K562 (cell line): ENCODE measurements around the gene COL16A1. TPM values are rescaled to one million over a fixed set of nuclear protein-coding genes. Genes with fewer than 3 reads are reported as not detected.

Source experiments
- FUS ChIP-seq: fragments of 200-400 bp; formaldehyde crosslinking; optimal IDR thresholded peaks from 2 replicates; pipeline ENCODE3; 2017; ENCODE audit warnings: low read depth, low read length
- MGA ChIP-seq: fragments of 450-650 bp; IDR thresholded peaks from 2 replicates; pipeline ENCODE4 v1.6.1; 2016; ENCODE audit warnings: mild to moderate bottlenecking, moderate library complexity
- SMC3 ChIP-seq: conservative IDR thresholded peaks from 2 replicates; pipeline ENCODE4 v1.6.1; 2011; ENCODE audit warnings: low read depth, low read length, improper control_type of control experiment; ENCODE audit not compliant: insufficient read depth
- TFAP4 ChIP-seq: sonication (generic); formaldehyde crosslinking; IDR thresholded peaks from 2 replicates; pipeline ENCODE4 v1.8.0; 2022; ENCODE audit warnings: missing genetic modification reagents, mild to moderate bottlenecking, moderate library complexity, borderline replicate concordance
- polyA plus RNA-seq, 8 experiments: library from polyadenylated mRNA; depleted of rRNA in 4 of 8; stranded (reverse) in 5 of 8; unstranded in 3 of 8; fragments of >200 nt; fragmentation: Nextera tagmentation in 2 of 8; fragmentation: Illumina TruSeq in 1 of 8; extraction: Ambion mirVana in 2 of 8; extraction: Trizol in 1 of 8; gene quantifications; 2 replicates each; pipeline versions ENCODE4 v1.2.1 to v1.2.3, GENCODE V29; 2011 to 2014; ENCODE audit warnings: inconsistent platforms in 1 of 8, missing spikeins in 1 of 8
- total RNA-seq, 7 experiments: library from RNA; depleted of rRNA in 6 of 7; stranded (reverse); fragments of >200 nt in 6 of 7; fragmentation: Illumina TruSeq in 2 of 7; extraction: Trizol in 2 of 7; gene quantifications; 2 replicates each; pipeline versions ENCODE4 v1.2.1 to v1.2.3, GENCODE V29; 2011 to 2021; ENCODE audit warnings: low replicate concordance in 1 of 7

Gene COL16A1
- total and polyA plus RNA-seq, 9 of the 15 experiments (the other 6 are each of a cell fraction or from before 2014, with no cell fraction given), result 0.11 to 0.60 (median 0.11) TPM; not detected in 6

DNA sequence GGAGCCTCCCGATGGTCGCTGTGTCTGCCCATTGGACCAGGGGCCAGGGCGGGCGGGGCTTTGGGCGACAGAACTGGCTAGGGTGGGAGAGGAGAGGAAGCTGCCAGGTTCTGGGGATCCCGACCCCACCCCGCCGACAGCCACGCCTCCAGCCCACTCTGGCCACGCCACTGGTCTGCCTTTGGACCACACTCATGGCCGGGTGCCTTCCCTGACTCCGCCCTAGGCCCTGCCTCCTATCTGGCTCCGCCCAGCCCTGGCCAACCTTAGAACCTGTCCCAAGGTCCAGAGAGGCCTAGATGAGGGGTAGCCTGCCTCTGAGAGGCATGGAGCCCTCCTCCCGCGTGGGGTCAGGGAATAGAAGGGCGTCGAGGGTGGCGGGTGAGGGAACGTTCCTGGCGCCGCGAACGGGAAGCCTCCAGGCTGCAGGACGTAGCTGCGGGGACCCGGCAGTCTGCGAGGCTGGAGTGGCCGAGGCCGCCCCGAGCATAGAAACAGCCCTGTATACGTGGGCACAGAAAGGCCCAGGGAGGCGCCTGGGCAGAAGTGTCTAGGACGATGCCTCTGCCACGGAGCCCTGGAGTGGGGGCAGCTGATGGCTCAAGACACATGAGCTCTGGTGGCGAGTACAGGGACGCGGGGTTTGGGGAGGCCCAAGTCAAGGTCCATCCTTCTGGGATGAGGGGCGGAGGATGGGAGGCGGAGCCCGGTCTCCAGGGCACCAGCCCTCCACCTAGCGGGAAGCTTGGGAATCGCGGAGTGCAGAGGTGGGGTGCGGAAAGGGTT is 11.5 kb upstream of the COL16A1 start (continued):
- TF ChIP-seq MGA, result peak; percentile 39
- TF ChIP-seq TFAP4, result peak; percentile 62; the same call in 1 of the 2 replicates
- TF ChIP-seq FUS, result no peak
- TF ChIP-seq SMC3, result peak; percentile 7; the same call in 1 of the 2 replicates
